Measurements from ENCODE around the gene MAST3.
"Not testable (repeated sequence)": the region's sequence is repeated elsewhere in the genome, so short reads cannot be mapped to it uniquely, and the experiment has no call there.

DNA sequence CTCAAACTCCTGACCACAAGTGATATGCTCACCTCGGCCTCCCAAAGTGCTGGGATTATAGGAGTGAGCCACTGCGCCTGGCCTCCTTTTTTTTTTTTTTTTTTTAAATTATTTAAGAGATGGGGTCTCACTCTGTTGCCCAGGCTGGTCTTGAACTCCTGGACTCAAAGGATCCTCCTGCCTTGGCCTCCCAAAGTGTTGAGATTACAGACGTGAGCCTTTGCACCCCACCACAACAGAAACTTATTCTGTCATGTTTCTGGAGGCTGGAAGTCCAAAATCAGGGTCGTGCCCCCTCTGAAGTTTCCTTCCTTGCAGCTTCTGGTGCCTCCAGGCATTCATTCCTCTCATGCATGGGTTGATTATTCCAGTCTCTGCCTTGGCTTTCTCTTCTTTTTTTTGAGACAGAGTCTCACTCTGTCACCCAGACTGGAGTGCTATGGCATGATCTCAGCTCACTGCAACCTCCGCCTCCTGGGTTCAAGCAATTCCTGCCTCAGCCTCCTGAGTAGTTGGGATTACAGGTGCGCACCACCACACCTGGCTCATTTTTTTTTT lies 61.6 kb downstream of the MAST3 start:
- TF ChIP-seq, protein P1, sequence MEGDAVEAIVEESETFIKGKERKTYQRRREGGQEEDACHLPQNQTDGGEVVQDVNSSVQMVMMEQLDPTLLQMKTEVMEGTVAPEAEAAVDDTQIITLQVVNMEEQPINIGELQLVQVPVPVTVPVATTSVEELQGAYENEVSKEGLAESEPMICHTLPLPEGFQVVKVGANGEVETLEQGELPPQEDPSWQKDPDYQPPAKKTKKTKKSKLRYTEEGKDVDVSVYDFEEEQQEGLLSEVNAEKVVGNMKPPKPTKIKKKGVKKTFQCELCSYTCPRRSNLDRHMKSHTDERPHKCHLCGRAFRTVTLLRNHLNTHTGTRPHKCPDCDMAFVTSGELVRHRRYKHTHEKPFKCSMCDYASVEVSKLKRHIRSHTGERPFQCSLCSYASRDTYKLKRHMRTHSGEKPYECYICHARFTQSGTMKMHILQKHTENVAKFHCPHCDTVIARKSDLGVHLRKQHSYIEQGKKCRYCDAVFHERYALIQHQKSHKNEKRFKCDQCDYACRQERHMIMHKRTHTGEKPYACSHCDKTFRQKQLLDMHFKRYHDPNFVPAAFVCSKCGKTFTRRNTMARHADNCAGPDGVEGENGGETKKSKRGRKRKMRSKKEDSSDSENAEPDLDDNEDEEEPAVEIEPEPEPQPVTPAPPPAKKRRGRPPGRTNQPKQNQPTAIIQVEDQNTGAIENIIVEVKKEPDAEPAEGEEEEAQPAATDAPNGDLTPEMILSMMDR (conservative IDR thresholded peaks at IDR 0.05), result not testable (repeated sequence)
- TF ChIP-seq EZH2 (IDR thresholded peaks at IDR 0.05; ENCODE audit: low read depth), result not testable (repeated sequence)

All from PC-9 (cell line).